Neuronal stem cell (in vitro differentiated cells): ENCODE data around the gene RHO.
"Not testable (repeated sequence)": the region's sequence is repeated elsewhere in the genome, so short reads cannot be mapped to it uniquely, and the experiment has no call there.

Experiments
- DNase-seq: peaks from one replicate; pipeline ENCODE4 v3.0.0-alpha.2; 2013; ENCODE audit warnings: low spot score
- H2AFZ ChIP-seq: one replicate; pipeline ENCODE4 v1.6.1; 2013; ENCODE audit warnings: mild to moderate bottlenecking, low read length, inconsistent platforms
- H2AK5ac ChIP-seq: 2 replicates; pipeline ENCODE4 v1.6.1; 2013; ENCODE audit warnings: low read depth, mild to moderate bottlenecking, inconsistent platforms, low read length, moderate library complexity, mixed read lengths
- H2BK120ac ChIP-seq: 2 replicates; pipeline ENCODE4 v1.6.1; 2013; ENCODE audit warnings: low read depth, mild to moderate bottlenecking, inconsistent platforms, low read length, moderate library complexity, mixed read lengths
- H2BK12ac ChIP-seq: one replicate; pipeline ENCODE4 v1.6.1; 2013; ENCODE audit warnings: low read length, inconsistent platforms
- H2BK15ac ChIP-seq: 2 replicates; pipeline ENCODE4 v1.6.1; 2013; ENCODE audit warnings: mild to moderate bottlenecking, low read length, inconsistent platforms, mixed read lengths
- H2BK5ac ChIP-seq: one replicate; pipeline ENCODE4 v1.6.1; 2013; ENCODE audit warnings: inconsistent platforms, mild to moderate bottlenecking, low read length, moderate library complexity
- H3K14ac ChIP-seq: one replicate; pipeline ENCODE4 v1.6.1; 2013; ENCODE audit warnings: low read length, inconsistent platforms
- H3K18ac ChIP-seq: 2 replicates; pipeline ENCODE4 v1.6.1; 2013; ENCODE audit warnings: low read length, inconsistent platforms
- H3K23ac ChIP-seq: 2 replicates; pipeline ENCODE4 v1.6.1; 2013; ENCODE audit warnings: low read depth, mild to moderate bottlenecking, mixed read lengths, low read length, inconsistent platforms; ENCODE audit not compliant: poor library complexity
- H3K27ac ChIP-seq: replicated peaks from 3 replicates; pipeline ENCODE4 v1.5.1; 2013; ENCODE audit warnings: low read length, inconsistent platforms
- H3K27me3 ChIP-seq, 3 experiments: 2 replicates each; pipeline ENCODE4 v1.6.1; 2013; ENCODE audit warnings: low read length in 3 of 3, mild to moderate bottlenecking in 2 of 3, inconsistent platforms in 1 of 3, low read depth in 1 of 3, mixed read lengths in 1 of 3, moderate library complexity in 1 of 3; ENCODE audit not compliant: control insufficient read depth in 3 of 3, insufficient read depth in 3 of 3
- H3K36me3 ChIP-seq, 2 donors: replicated peaks in 1 of 2; 2 replicates each; pipeline ENCODE4 v1.6.1; 2013; ENCODE audit warnings: low read length in 2 of 2; ENCODE audit not compliant: control insufficient read depth in 2 of 2, insufficient read depth in 2 of 2
- H3K4ac ChIP-seq: 2 replicates; pipeline ENCODE4 v1.6.1; 2013; ENCODE audit warnings: inconsistent platforms, mild to moderate bottlenecking, low read length, moderate library complexity
- H3K4me1 ChIP-seq, 2 donors: 1 replicate in 1 of 2; 2 replicates in 1 of 2; pipeline ENCODE4 v1.6.1; 2013; ENCODE audit warnings: low read length in 2 of 2, low read depth in 1 of 2; ENCODE audit not compliant: control insufficient read depth in 2 of 2, insufficient read depth in 1 of 2
- H3K4me2 ChIP-seq: one replicate; pipeline ENCODE4 v1.6.1; 2013; ENCODE audit warnings: mild to moderate bottlenecking, low read length, inconsistent platforms; ENCODE audit not compliant: insufficient read depth, poor library complexity, severe bottlenecking
- H3K4me3 ChIP-seq, 2 donors: 2 replicates each; pipeline ENCODE4 v1.5.1; 2013; ENCODE audit warnings: low read length in 2 of 2, mild to moderate bottlenecking in 2 of 2, inconsistent platforms in 1 of 2, moderate library complexity in 1 of 2
- H3K79me1 ChIP-seq: one replicate; pipeline ENCODE4 v1.6.1; 2013; ENCODE audit warnings: low read depth, mild to moderate bottlenecking, inconsistent platforms, low read length, moderate library complexity
- H3K9ac ChIP-seq: one replicate; pipeline ENCODE4 v1.6.1; 2013; ENCODE audit warnings: mild to moderate bottlenecking, low read depth, low read length, inconsistent platforms; ENCODE audit not compliant: poor library complexity
- H3K9me3 ChIP-seq, 2 donors: replicated peaks in 1 of 2; 2 replicates each; pipeline versions ENCODE3 to v1.6.1; 2013; ENCODE audit warnings: low read length in 2 of 2, mild to moderate bottlenecking in 2 of 2, inconsistent platforms in 1 of 2, low read depth in 1 of 2, mixed read lengths in 1 of 2, moderate library complexity in 1 of 2; ENCODE audit not compliant: control insufficient read depth in 2 of 2, insufficient read depth in 1 of 2
- H4K8ac ChIP-seq: one replicate; pipeline ENCODE4 v1.6.1; 2013; ENCODE audit warnings: low read depth, mild to moderate bottlenecking, inconsistent platforms, low read length, moderate library complexity
- H4K91ac ChIP-seq: one replicate; pipeline ENCODE4 v1.6.1; 2013; ENCODE audit warnings: low read length, low read depth, mild to moderate bottlenecking, inconsistent platforms; ENCODE audit not compliant: poor library complexity
- WGBS, 2 donors: extraction: QIAGEN DNeasy Blood & Tissue Kit; methylation state at CpG; one replicate each; pipeline ENCODE4 v1.1.7; 2013; ENCODE audit warnings: missing lambda C conversion rate in 2 of 2, mixed read lengths in 1 of 2; ENCODE audit not compliant: insufficient read length in 2 of 2, insufficient replicate concordance in 1 of 2; ENCODE audit errors: extremely low coverage in 2 of 2; 5-methylcytosine and 5-hydroxymethylcytosine counted together

RHO gene

GRCh38 chr3:129491077-129491476 is 37.4 kb upstream of the RHO start:
- not testable (repeated sequence) for H2BK5ac ChIP-seq, H4K8ac ChIP-seq, H3K4me2 ChIP-seq, DNase-seq, H3K18ac ChIP-seq, H4K91ac ChIP-seq, H3K79me1 ChIP-seq, H2BK15ac ChIP-seq, H3K4ac ChIP-seq, H3K14ac ChIP-seq, H2AFZ ChIP-seq, H2BK12ac ChIP-seq, H2BK120ac ChIP-seq, H3K27me3 ChIP-seq, H3K9me3 ChIP-seq, H3K4me3 ChIP-seq, H3K27ac ChIP-seq, H3K23ac ChIP-seq, H3K9ac ChIP-seq
- WGBS, 2 donors, result no CpG with 5 or more reads among the region's 4 CpGs
- peak overlapping the region; percentile 53 for H2AK5ac ChIP-seq
- H3K4me1 ChIP-seq, result peaks cover 11 to 19% of the 10 kb centered on the region in 2 donors
- peaks cover 8 to 48% of the 10 kb centered on the region in 2 donors for H3K36me3 ChIP-seq

- H3K23ac ChIP-seq, result no peak overlapping the region
- no peaks in the 10 kb centered on the region for H3K27me3 ChIP-seq
- no peaks in the 10 kb centered on the region for H3K9me3 ChIP-seq
- no peak overlapping the region for H3K14ac ChIP-seq
- H2AK5ac ChIP-seq, result no peak overlapping the region
- no peak overlapping the region for H2AFZ ChIP-seq
- no peak overlapping the region for H2BK15ac ChIP-seq
- H3K4me2 ChIP-seq, result no peak overlapping the region
- no peak for DNase-seq
- no peak overlapping the region for H4K91ac ChIP-seq
- H4K8ac ChIP-seq, result no peak overlapping the region
- peaks cover 8 to 48% of the 10 kb centered on the region in 2 donors for H3K36me3 ChIP-seq
- no peak overlapping the region for H3K4me3 ChIP-seq
- no peak overlapping the region for H3K4ac ChIP-seq
- no peak overlapping the region for H3K27ac ChIP-seq
- WGBS, 2 donors, result no CpG with 5 or more reads among the region's 9 CpGs
- H2BK120ac ChIP-seq, result no peak overlapping the region
- H3K4me1 ChIP-seq, result peaks cover 5 to 15% of the 10 kb centered on the region in 2 donors
- no peak overlapping the region for H3K18ac ChIP-seq
- no peak overlapping the region for H2BK5ac ChIP-seq
- no peak overlapping the region for H2BK12ac ChIP-seq
- H3K79me1 ChIP-seq, result no peaks in the 10 kb centered on the region
- H3K9ac ChIP-seq, result no peak overlapping the region
These were observed 36.6 kb upstream of the RHO start for GRCh38 chr3:129491794-129492193.

- Histone ChIP-seq H3K4me1 (peaks cover 4 to 9% of the 10 kb centered on the region in 2 donors), H3K9ac (no peak overlapping the region), H3K18ac (no peak overlapping the region), H2AK5ac (no peak overlapping the region), H3K23ac (no peak overlapping the region), H3K14ac (no peak overlapping the region), H2BK120ac (no peak overlapping the region), H2BK5ac (no peak overlapping the region), H3K36me3 (peaks cover 8 to 56% of the 10 kb centered on the region in 2 donors), H2BK15ac (no peak overlapping the region), H3K79me1 (no peaks in the 10 kb centered on the region), H2BK12ac (no peak overlapping the region), H4K91ac (no peak overlapping the region), H3K4me3 (no peak overlapping the region), H3K27me3 (no peaks in the 10 kb centered on the region), H3K9me3 (no peaks in the 10 kb centered on the region), H2AFZ (no peak overlapping the region), H3K4me2 (no peak overlapping the region), H4K8ac (no peak overlapping the region), H3K4ac (no peak overlapping the region), H3K27ac (no peak overlapping the region)
- WGBS, 2 donors, result no CpG with 5 or more reads among the region's 4 CpGs
- no peak for DNase-seq
These were observed 35.7 kb upstream of the RHO start for GRCh38 chr3:129492691-129493090.

- H3K27me3 ChIP-seq, result no peaks in the 10 kb centered on the region
- no peak overlapping the region for H3K27ac ChIP-seq
- H2AFZ ChIP-seq, result no peak overlapping the region
- no peak overlapping the region for H3K23ac ChIP-seq
- no peak overlapping the region for H2BK120ac ChIP-seq
- no peak overlapping the region for H2AK5ac ChIP-seq
- no peak overlapping the region for H3K4me2 ChIP-seq
- no peak overlapping the region for H2BK5ac ChIP-seq
- H3K9ac ChIP-seq, result no peak overlapping the region
- H3K36me3 ChIP-seq, result peaks cover 8 to 56% of the 10 kb centered on the region in 2 donors
- no peak overlapping the region for H3K4me3 ChIP-seq
- H4K91ac ChIP-seq, result no peak overlapping the region
- no CpG with 5 or more reads among the region's 4 CpGs for WGBS, 2 donors
- H4K8ac ChIP-seq, result no peak overlapping the region
- peaks cover 4 to 9% of the 10 kb centered on the region in 2 donors for H3K4me1 ChIP-seq
- H2BK12ac ChIP-seq, result no peak overlapping the region
- DNase-seq, result no peak
- no peak overlapping the region for H3K18ac ChIP-seq
- no peak overlapping the region for H2BK15ac ChIP-seq
- H3K9me3 ChIP-seq, result no peaks in the 10 kb centered on the region
- no peaks in the 10 kb centered on the region for H3K79me1 ChIP-seq
- no peak overlapping the region for H3K14ac ChIP-seq
- H3K4ac ChIP-seq, result no peak overlapping the region
These were observed 35.2 kb upstream of the RHO start for GRCh38 chr3:129493206-129493605.
